Putamen (tissue), 1 donor: ENCODE results near the gene XPA.

Experiments
- DNase-seq: peaks from one replicate; pipeline ENCODE4 v3.0.0-alpha.2; 2016; ENCODE audit warnings: low spot score

Gene XPA

DNA sequence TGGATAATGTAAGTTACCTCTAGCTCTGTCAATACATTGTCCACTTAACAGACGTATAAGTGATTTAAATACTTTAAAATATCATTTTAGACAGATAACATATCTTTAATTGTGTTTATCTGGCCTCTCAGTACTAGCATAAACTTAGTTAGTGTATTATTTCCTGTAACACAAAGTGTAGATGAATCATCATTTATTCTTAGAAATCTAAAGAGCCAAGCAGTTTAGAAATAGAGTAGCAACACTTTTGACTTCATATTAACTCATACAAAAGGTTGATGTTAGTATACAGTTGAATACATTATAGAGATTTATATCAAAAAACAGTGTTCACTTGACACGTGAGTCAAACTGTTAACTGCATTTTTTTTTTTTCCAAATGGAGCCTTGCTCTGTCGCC lies 45.5 kb downstream of the XPA start:
- no peak for DNase-seq

DNA sequence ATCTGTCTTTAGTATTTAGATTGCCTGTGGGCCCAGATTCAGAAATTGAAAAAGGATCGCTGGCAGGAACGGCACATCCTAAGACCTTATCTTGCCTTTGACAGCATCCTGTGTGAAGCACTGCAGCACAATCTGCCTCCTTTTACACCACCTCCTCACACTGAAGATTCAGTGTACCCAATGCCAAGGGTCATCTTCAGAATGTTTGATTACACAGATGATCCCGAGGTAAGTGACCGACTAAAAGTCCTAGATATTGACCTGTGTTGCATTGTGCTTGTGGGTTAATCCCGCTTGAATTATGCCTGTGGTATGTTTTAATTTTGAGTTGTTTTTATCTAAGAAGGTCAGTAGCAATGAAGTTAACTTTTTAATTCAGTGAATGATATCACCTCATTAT lies 49.1 kb downstream of the XPA start:
- no peak for DNase-seq

DNA sequence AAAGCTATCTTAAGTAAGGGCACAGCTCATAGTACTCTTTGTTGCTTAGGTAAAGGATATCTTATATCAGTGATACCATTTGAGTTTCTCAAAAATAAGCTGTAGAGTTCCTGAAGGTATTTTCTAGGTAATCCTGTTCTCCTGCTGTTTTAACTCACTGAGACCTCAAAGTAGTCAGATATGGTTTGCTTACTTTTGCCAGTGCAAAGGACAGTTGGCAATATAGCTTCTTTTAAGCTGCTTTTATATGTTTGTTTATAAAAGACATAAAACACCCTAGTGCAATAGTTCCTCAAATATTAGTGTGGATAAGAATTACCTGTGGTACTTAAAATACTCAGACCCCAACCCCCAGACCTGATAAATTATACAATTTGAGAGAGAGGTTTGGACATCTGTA lies 51.4 kb downstream of the XPA start:
- DNase-seq: no peak

DNA sequence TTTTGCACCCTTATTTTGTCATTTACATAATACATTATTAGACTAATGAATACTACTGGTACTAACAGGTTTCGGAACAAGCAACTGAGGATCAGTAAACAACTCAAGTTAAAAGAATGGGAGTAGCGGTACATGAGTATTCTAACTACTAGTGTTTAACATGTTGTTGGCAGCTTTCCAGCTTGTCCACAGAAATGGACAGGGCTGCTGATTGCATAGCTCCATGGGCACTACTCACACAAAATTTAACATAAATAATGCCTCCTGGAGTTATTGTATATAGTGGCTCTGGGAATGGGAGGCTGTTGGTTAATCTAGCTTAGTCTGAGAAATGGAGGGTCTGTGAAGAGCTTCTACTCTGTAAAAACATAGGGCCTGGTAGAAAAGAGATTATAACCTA lies 56.8 kb downstream of the XPA start:
- no peak for DNase-seq

DNA sequence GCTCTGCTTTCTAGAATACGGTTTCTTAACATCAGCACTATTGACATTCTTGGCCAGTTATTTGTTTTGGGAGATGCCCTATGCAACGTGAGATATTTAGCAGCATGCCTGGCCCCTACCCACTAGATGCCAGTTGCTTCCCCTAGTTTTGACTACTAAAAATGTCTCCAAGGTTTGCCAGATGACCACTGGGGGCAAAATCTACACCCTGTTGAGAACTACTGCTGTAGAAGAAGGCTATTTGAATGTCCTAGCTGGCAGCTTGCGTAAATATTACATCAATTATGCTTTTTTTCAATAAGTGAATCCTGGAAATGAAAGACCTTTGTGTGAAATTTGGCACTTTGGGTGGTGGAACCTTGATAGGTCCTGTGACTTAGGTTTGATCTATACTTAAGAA lies 58.5 kb downstream of the XPA start:
- DNase-seq: no peak

DNA sequence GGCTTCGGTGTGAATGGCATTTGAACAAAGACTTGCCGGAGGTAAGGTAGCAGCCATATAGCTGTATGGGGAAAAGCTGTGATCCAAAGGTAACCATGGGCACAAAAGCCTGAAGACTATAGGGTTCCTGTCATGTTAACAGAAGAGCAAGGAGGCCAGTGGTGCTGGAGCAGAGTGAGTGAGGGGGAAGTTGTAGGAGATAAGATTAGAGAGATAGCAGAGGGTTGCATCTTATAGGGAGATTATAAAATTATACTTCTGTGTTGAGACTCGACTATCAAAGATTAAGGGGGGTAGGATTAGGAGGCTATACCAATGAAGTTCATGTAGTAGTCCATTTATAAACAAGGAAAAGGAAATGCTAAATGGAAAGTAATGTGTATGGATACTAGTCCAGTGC lies 60.2 kb downstream of the XPA start:
- DNase-seq: no peak

DNA sequence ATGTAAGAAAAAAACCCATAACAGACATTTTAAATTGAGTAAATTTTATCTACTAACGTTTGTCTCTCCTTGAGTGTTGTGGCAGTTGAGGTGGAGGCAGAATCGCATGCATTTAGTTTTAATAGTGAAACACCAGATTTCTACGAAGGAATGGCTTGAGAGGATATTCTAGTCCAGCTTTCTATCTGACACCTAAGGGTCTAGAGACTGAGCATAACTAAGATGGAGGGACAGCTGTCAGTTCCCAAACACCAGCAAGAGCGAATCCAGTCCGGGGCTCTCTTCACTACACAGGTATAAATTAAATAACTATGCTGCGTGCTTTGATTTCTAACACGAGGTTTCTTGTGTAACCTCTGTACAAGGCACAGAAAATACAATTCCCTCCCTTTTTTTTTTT lies 62.1 kb downstream of the XPA start:
- DNase-seq: no peak

DNA sequence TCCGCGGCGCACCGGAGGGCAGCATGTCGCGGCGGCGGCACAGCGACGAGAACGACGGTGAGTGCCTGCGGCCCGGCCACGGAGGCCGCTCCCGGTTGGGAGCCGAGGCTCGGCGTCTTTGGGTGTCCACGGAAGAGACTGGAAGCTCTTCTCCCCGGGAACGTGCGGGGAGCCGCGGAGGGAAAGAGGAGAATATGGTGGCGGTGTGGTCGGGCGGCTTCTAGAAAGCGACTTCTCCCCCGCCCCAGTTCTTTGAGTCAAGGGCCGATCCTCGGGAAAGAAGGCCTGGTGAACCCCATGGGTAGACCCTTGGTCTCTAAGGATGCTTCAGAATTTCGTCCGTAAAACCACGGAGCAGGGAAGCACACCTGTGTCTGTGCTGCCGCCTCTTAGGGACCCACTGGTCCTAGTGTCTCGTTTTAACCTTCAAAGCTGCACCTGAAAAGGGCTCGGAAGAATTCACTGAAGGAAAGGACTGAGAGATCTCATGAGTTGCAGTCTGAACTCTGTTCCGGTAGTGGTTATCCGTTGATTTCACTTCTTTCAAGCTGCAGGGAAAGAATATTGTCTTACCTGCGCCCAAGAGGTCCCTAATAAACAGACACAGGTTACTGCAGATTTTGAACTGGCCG lies 63.2 kb downstream of the XPA start:
- DNase-seq: no peak

DNA sequence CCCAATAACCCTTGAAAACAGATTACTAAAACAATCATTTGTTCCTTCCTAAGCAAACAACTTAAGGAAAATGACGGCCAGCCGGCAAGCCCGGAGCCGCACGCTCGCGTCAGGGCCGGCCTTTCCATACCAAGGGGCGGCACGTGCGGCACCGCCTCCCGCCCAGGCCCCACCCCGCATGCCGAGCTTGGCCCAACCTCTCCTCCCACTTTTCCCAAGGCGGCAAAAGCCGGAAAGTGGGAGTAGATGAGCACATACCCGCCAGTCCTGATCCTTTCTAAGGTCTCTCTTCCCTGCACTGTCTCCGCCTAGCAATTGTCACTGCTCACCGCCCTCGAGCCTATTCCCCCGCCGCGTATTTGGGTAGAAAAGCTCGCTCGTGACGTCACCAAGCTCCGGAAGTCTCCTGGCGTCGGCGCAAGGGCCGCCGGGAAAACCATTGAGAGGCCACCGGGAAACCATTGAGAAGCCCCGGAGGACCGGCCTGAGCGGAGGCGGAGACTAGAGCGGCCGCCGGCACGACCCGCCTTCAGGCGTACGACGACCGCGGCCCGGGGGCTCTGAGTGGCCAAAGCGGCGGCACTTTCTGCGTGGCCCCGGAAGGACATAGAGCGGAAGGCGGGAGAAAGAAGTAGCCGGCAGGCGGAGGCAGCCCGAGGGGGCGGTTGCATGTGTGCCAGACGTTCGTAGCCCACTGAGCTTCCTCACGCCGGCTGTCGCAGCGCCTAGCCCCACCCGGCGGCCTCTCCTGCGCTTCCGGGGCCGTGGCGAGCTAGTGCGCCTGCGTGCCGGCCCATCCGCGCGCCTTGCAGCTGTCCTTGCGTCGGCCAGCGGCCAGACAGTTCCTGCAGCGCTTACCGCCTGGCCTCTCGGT lies 63.9 kb downstream of the XPA start, which contains the start of the genes NCBP1 and TSTD2:
NCBP1 (plus strand) TSS at position 837 of the 874 bp plus-strand sequence. CDS start 61 bp downstream, outside the sequence.
TSTD2 (minus strand) TSS at position 384 of the 874 bp plus-strand sequence. CDS start 5,806 bp downstream, outside the sequence.
- peak; percentile 98 for DNase-seq

DNA sequence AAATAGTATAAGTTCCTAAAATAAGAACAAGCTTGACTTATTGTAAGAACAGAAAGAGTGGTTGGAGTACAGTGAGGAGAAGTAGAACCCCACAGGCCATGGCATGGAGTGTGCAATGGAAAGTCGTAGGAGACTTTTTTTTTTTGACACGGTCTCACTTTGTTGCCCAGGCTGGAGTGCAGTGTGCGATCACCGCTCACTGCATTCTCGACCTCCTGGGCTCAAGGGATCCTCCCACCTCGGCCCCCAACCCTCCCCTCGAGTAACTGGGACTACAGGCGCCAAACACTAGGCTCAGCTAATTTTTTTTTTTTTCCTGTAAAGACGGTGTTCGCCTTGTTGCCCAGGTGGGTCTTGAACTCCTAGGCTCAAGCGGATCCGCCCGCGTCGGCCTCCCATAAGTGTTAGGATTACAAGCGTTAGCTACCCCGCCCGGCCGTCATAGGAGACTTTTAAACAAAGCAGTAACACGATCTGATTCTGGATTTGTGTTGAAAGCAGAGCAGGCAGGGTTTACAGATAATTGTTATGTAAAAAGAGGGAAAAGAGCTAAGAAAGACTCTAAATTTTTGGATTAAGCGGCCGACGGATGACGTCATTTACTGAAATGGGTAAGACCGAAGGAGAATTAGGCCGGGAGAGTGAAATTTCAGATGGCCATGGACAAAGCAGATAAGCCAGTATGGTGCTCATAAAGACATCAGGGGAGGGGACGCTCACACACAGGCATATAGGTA lies 64.7 kb downstream of the XPA start:
- peak; percentile 63 for DNase-seq

DNA sequence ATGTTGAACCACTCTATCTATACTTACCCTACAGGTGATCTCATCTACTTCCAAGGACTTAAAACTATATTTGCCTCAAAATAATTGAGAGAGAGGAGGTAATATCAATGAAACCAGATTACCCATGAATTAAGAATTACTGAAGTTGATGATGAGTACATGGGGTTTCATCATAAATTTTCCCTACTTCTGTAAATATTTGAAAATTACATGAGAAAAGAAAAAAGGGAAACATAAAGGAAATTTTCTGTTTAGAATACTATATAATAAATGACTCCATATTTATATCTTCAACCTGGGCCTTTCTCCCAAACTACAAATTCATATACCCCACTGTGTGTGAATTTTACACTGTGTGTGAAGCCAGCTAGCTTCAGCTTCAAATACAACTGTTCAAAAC lies 66.5 kb downstream of the XPA start:
- DNase-seq: no peak

DNA sequence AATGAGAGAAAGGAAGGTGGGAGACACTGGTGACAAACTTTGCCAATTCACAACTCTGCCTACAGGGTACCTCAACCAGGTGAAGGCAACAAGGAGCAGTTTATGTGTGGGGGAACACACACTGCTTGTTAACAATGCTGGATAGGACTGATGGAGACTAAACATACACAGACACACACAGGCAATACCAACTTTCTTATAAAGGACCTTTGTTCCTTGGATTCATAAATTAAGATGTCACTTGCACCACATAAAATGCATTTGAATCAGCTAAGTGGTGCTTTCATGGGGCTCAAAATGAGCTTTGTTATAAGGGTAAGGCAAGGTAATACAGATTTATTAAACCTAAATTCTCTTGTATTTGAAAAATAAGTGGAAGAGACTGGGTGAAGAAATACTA lies 68.0 kb downstream of the XPA start:
- DNase-seq: no peak

DNA sequence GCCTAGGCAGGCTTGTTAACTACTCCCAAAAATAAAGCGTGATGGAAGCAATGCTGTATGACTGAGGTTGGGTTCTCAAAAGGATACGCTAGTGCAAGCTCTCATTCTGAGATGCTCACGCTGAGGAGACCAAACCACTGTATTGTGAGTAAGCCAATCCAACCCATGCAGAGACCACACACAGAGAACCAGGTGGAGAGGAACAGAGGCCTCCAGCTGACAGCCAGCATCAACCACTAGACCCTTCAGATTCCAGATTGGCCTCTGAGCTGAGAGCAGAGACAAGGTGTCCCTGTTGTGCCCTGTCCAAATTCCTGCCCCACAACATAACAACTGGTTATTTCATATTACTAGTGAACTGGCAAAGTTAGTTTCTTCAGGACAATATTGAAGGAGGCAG lies 68.5 kb downstream of the XPA start:
- DNase-seq: no peak

DNA sequence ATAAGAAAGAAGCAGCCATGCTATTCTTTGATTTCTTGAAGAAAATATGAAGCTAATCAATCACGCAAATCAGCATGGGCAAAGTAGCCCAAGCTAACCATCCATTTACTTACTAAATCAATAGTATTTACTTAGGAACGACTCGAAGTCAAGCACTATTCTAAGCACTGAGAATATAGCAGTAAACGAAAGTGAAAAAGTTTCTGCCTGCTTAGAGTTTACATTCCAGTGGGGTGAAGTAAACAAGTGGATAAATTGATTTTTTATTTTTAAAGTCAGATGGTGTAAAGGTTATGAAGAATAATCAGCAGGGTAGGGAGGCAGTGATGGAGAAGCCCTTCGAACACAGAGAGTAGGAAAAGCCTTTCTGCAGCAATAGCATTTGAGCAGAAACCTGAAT lies 69.5 kb downstream of the XPA start:
- no peak for DNase-seq

DNA sequence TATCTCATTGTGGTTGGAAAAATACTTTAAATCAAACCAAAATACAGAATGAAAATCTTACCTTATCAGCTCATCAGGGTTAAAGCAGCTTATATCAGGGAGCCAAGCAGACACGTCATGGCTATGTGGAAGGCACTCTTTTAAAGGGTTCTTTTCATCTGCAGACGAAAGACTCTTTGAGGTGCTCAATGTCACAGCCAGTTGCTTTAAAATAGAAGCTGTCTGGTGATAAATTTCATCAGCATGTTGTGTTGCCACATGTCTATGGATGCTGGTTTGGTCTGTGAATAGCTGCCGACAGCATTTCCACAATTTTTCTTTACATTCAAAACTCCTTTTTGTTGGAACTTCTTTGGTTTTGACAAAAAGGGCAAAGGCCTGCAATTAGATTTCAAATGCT lies 71.5 kb downstream of the XPA start:
- DNase-seq: no peak
